ENCODE data around the gene SCART1. TPM values are rescaled to one million over a fixed set of nuclear protein-coding genes. Genes with fewer than 3 reads are reported as not detected.

SCART1 gene
- total RNA-seq, 4 donors from 2014 or later, result 1.8 to 5.5 (median 2.0) TPM

DNA sequence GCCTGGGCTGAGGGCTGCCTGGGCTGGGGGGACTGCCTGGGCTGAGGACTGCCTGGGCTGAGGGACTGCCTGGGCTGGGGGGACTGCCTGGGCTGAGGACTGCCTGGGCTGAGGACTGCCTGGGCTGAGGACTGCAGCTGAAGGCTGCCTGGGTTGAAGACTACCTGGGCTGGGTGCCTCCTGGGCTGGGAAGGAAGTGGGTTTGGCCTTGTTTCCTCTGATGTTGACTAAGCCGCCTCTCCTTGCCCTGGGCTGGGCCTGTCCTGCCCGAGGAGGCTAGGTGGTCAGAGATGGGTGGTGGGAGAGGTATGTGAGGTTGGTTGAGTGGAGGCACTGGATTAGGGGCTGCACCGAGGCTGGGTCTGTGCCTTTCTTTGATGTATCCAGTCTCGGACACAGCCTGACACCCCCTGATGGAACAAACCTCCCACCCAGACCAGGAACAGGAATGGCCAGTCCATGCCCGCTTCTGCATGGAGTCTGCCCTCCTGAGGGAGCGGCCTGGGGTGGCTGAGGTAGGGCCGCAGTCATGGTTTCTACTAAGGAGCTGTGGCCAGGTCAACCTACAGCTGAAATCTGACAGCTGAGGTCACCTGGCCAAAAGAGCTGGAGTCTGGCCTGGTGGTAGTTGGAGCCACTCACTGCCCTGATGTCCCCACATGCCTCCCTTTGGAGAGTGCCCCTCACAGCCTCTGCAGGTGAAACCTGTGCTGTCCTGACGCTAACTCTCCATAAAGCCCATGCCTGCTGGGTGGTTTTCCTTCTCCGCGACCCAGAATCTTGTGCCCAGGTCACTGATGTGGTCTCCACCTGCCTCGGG lies 22.3 kb downstream of the SCART1 start:
- TF ChIP-seq CTCF (IDR thresholded peaks at IDR 0.05; ENCODE audit: low read depth), result no peak

- no peak for TF ChIP-seq CTCF (IDR thresholded peaks at IDR 0.05; ENCODE audit: low read depth)
These were observed 22.9 kb downstream of the SCART1 start for GRCh38 chr10:133476641-133476990.

GRCh38 chr10:133481086-133481643 lies 27.4 kb downstream of the SCART1 start:
- no peak for TF ChIP-seq CTCF (IDR thresholded peaks at IDR 0.05; ENCODE audit: low read depth)

- TF ChIP-seq CTCF (IDR thresholded peaks at IDR 0.05; ENCODE audit: low read depth), result no peak
These were observed 27.9 kb downstream of the SCART1 start for GRCh38 chr10:133481657-133482056.

DNA sequence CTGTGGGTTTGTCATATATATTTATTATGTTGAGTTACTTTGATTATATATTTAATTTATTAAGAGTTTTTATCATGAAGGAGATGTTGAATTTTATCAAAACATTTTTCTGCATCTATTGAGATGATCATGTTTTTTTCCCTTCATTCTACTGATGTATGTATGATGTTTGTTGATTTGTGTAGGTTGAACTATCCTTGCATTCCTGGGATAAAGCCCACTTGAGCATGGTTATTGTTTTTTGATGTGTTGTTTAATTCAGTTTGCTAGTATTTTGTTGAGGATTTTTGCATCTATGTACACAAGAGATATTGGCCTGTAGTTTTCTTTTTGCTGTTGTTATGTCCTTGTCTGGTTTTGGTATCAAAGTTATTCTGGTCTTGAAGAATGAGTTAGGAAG lies 31.1 kb downstream of the SCART1 start:
- no peak for TF ChIP-seq CTCF (IDR thresholded peaks at IDR 0.05; ENCODE audit: low read depth)

GRCh38 chr10:133487085-133487484 lies 33.3 kb downstream of the SCART1 start:
- no peak for TF ChIP-seq CTCF (IDR thresholded peaks at IDR 0.05; ENCODE audit: low read depth)

GRCh38 chr10:133488354-133488753 lies 34.6 kb downstream of the SCART1 start:
- no peak for TF ChIP-seq CTCF (IDR thresholded peaks at IDR 0.05; ENCODE audit: low read depth)
